Activated naive CD4-positive, alpha-beta T cell treated with Interleukin-2 at 50 U/mL for 16 hours (primary cell): ENCODE data around the gene FBXO34.

Experiments used
- DNase-seq: peaks from one replicate; pipeline ENCODE4 v3.0.0-alpha.2; 2020

Gene FBXO34

DNA sequence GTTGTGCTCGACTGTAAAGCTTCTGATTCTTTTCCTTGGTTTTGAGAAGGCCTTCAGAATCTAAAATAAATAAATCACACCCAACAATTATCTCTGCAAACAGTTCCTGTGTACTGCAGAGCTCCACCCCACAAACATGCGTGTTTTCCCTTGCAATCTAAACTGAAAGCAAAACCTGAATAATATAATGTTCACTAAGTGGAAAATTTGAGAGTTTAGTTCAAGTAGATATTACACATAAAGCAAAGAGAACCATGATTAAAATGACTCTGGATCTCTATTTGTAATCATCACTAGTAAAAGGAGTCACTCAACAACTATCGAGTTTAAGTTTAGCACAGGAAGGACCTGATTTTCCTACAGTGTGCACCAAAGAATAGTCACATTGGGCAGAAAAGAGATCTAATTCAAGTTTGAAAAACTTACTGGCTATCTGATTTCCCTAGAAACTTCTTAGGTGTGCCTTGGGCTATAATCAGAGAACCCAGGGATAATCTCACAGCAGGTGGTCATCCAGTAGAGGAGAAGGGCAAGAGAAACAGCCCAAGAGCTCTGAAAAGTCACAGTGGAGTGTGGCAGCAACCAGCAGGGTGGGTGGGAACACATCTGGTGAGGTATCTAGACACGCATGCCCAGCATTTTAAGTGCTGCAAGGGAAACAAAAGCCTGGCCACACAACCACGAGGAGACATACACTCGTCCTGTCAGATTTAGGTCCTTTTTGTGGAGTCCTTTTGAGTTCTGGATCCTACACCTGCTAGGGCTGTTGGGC, 115.0 kb downstream of the FBXO34 start:
- DNase-seq, result peak; percentile 34

DNA sequence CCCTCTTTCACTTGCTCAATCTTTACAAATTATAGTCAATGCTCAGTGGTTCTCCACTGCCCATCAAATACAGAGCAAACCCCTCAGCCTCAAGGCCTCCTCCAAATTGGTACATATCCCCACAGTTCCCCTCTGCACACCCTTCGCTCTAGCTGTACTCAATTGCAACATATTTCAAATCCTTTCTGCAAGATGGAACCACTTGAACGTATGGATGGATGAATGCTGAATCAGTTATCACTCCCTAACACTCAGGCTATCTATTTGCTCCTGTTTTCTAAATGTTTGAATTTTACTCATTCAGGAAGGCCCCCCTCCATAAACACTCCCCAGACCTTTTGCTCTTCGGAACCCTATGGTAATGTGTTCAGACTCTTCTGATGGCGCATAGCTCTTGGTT, 115.9 kb downstream of the FBXO34 start:
- no peak for DNase-seq

DNA sequence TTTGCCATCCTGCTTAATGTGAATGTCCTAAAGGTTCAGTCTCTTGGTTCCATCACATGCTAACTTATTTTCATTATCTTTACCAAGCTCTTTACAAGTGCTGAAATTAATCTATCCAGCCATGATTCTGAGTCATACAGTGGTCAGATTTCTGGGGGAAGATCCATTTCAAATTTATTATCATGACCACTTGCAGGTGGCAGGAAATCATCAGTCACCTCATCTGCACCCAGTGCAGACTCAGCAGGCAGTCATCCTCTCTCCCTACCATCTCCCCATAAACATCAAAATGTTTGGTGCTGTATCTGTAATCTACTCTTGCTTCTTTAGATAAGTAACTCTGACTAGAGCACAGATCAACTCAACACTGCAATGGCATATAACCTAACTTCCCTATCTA, 116.9 kb downstream of the FBXO34 start:
- DNase-seq, result peak; percentile 12

DNA sequence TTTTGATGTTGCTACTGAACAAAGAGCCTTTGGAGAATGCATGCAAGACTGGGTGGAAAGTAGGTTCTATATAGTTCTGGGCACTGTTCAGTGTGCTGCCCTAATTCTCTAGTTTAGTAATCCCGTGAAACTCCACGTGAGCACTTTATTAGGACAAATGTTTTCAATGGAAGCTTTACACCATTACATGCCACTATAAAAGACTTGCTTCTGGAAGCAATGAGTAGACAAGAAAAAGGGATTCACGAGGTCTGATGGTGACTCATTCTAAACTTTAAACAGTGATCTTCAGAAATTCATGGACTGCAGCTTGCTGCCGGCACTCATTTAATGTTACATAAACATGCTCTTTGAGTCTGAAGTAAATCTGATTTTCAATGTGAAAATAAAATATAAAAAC, 118.1 kb downstream of the FBXO34 start:
- no peak for DNase-seq

DNA sequence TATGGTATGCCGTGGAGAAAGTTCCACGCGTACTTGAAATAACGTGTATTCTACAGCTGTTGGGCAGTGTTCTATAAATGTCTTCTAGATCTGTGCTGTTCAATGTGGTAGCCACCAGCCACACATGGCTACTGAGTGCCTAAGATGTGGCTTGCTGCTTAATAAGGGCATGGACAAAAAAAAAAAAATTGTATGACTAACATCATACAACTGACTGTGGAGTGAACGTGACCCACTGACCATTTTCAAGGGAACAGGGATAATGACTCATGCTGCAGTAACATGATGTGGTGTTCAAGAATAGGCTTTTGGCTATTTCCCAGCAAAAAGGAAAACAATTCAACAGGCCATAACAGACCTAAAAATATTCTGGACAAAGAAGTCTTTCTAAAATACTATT, 127.5 kb downstream of the FBXO34 start:
- no peak for DNase-seq

DNA sequence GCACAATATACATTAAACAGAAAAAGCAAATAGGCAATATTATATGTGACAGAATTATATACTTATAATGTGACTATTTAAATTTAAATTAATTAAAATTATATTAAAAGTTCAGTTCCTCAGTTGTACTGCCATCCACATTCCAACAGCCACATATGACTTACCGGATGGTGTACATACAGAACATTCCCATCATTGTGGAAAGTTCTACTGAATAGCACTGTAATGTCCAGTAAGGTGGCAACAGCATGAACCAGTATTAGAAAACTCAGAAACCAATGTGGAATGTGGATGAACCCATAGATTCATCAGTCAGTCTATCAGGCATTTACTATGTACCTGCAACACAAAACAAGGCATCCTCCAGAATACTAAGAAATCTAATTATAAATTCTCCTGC, 128.0 kb downstream of the FBXO34 start:
- no peak for DNase-seq

DNA sequence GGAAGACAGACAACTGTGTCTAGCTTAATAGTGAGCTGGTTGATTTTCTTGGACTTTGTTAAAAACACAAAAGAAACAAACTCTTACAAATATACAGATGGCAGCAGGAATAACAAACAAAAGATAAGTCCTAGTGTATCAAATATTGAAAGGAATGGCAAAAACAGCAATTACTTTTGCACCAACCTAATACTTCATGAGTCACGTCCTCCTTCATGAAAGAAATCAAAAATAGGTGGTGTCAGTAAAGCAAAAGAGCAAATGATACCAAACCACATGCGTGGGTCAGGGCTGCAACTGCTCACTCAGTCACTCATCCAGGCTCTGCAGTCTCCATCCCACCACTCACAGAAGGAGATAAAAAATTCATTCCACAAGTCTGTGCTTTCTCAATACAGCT, 128.6 kb downstream of the FBXO34 start:
- no peak for DNase-seq

DNA sequence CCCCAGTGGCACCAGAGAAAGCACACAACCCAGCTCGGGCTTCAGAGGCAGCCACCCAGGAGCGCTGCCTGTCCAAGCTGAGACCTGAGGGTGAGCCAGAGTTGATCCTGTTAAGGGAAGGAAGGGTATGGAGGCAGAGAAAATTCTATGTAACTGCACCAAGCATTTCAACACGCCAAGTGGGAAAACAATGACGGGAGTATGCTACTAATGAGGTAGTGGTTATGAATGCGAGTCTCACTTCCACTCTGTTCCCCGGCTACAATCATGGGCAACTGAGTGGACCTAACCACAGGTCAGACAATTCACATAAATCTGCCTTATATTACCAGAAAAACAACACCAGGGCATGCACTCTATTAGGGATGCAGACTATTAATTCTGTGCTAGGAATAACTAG, 130.5 kb downstream of the FBXO34 start:
- no peak for DNase-seq
